C4-2B (cell line): Measurements from ENCODE around the gene ATP4B.

Experiments
- CTCF ChIP-seq: fragments of 450-650 bp; conservative IDR thresholded peaks from 2 replicates; pipeline ENCODE4 v1.5.1; 2017; ENCODE audit warnings: mild to moderate bottlenecking
- ZFX ChIP-seq: fragments of 450-650 bp; IDR thresholded peaks from 2 replicates; pipeline ENCODE4 v1.6.1; 2017

DNA sequence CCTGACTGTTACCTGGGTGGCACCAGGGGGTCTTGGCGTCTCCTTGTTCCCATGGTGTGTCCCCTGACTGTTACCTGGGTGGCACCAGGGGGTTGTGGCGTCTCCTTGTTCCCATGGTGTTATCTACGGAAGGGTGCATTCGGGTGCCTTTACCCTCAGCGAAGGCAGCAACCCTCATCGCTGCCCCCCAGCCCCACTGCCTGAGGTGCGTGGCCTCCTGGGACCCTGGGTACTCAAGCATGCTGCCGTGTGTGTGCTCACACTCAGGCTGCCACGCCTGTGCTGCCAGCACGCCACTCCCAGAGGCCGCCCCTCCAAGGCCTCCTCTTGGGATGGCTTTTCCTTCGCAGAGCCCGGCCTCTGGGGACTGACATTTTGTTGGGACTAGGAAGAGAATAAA lies 48.4 kb downstream of the ATP4B start:
- TF ChIP-seq CTCF = no peak
- TF ChIP-seq ZFX = no peak
